ENCODE results near the gene OLR1.

- TF ChIP-seq USF2 (IDR thresholded peaks at IDR 0.05; ENCODE audit: low read depth, low read length), result no peak
- no peak for TF ChIP-seq CTCF (conservative IDR thresholded peaks at IDR 0.05; ENCODE audit: low read depth, low read length)
- TF ChIP-seq MXI1 (IDR thresholded peaks at IDR 0.05; ENCODE audit: borderline replicate concordance, low read depth, low read length), result 0 out of 2 replicates have a peak, but pooled peaks have one; percentile 3
- no peak for TF ChIP-seq RAD21 (IDR thresholded peaks at IDR 0.05; ENCODE audit: low read length)
- peak; percentile 88 for TF ChIP-seq POLR2A (IDR thresholded peaks at IDR 0.05; ENCODE audit: low read depth, low read length)
Observed at GRCh38 chr12:10212739-10213131, 40.8 kb upstream of the OLR1 start, which contains the start of gene GABARAPL1.

Data from IMR-90 (cell line).